PC-3 (cell line): ENCODE data around the gene ZNFX1. TPM values are rescaled to one million over a fixed set of nuclear protein-coding genes. Genes with fewer than 3 reads are reported as not detected.

Source experiments
- ATAC-seq: fragments of 200-7000 bp; cut with Tn5 transposase; 2 replicates; pipeline ENCODE4 v1.9.1; 2020; ENCODE audit warnings: mild to moderate bottlenecking, moderate library complexity
- BruUV-seq: library from RNA; stranded (reverse); fragments of 400-500 nt; replicated peaks from 2 replicates; lab custom pipeline; 2021; lab: Mats Ljungman, UMichigan
- CTCF ChIA-PET: fragments of 300-600 bp; sonication (Branson Sonifier 250); formaldehyde crosslinking; loops from one replicate; lab custom pipeline; 2022; ENCODE audit warnings: antibody characterized with exemption; lab: Charles Lee
- POLR2A ChIA-PET: fragments of 300-600 bp; sonication (Branson Sonifier 250); formaldehyde crosslinking; loops from one replicate; lab custom pipeline; 2022; ENCODE audit warnings: antibody characterized with exemption; ENCODE audit not compliant: unreplicated experiment; lab: Charles Lee
- DNase-seq: peaks from one replicate; pipeline ENCODE4 v3.0.0-alpha.2; 2015
- H2AFZ ChIP-seq: fragments of 300-600 bp; sonication (generic); 2 replicates; pipeline ENCODE4 v1.6.0; 2016; ENCODE audit warnings: antibody characterized with exemption, low read length
- H3F3A ChIP-seq: fragments of 300-600 bp; sonication (generic); one replicate; pipeline ENCODE4 v1.6.0; 2017; ENCODE audit warnings: antibody characterized with exemption, low read length, control low read depth, mild to moderate bottlenecking; ENCODE audit not compliant: unreplicated experiment
- H3K27ac ChIP-seq: fragments of 300-600 bp; sonication (generic); 2 replicates; pipeline ENCODE4 v1.5.1; 2016; ENCODE audit warnings: mild to moderate bottlenecking, low read length
- H3K27me3 ChIP-seq: fragments of 300-600 bp; sonication (generic); 2 replicates; pipeline ENCODE4 v1.6.1; 2016; ENCODE audit warnings: low read length, mixed read lengths
- H3K36me3 ChIP-seq: fragments of 300-600 bp; sonication (generic); 2 replicates; pipeline ENCODE4 v1.6.1; 2016; ENCODE audit warnings: low read depth, mixed run types, low read length, mixed read lengths
- H3K4me1 ChIP-seq: fragments of 300-600 bp; sonication (generic); 2 replicates; pipeline ENCODE4 v1.5.1; 2016; ENCODE audit warnings: low read length; ENCODE audit not compliant: insufficient read depth
- H3K4me2 ChIP-seq: fragments of 300-600 bp; sonication (generic); 2 replicates; pipeline ENCODE4 v1.6.0; 2016; ENCODE audit warnings: low read length
- H3K4me3 ChIP-seq: fragments of 300-600 bp; sonication (generic); 2 replicates; pipeline ENCODE4 v1.5.1; 2016; ENCODE audit warnings: mild to moderate bottlenecking, low read length, mixed read lengths
- H3K79me2 ChIP-seq: fragments of 300-600 bp; sonication (generic); 2 replicates; pipeline ENCODE4 v1.6.1; 2017; ENCODE audit warnings: low read length, mixed read lengths
- H3K9ac ChIP-seq: fragments of 300-600 bp; sonication (generic); 2 replicates; pipeline ENCODE4 v1.6.0; 2016; ENCODE audit warnings: mild to moderate bottlenecking, low read length
- H3K9me2 ChIP-seq: fragments of 300-600 bp; sonication (generic); replicated peaks from 2 replicates; pipeline ENCODE4 v1.6.1; 2016; ENCODE audit warnings: mixed run types, low read length, mixed read lengths
- H3K9me3 ChIP-seq: fragments of 300-600 bp; sonication (generic); 2 replicates; pipeline ENCODE4 v1.6.1; 2016; ENCODE audit warnings: low read length, mixed read lengths
- H4K20me1 ChIP-seq: fragments of 300-600 bp; sonication (generic); 2 replicates; pipeline ENCODE4 v1.6.1; 2016; ENCODE audit warnings: low read length, mixed read lengths
- EZH2 ChIP-seq: fragments of 300-600 bp; sonication (generic); IDR thresholded peaks from one replicate; pipeline ENCODE4 v1.6.1; 2017; ENCODE audit warnings: antibody characterized with exemption, mild to moderate bottlenecking, low read length; ENCODE audit not compliant: unreplicated experiment
- EZH2phosphoT487 ChIP-seq: fragments of 300-600 bp; sonication (generic); IDR thresholded peaks from 2 replicates; pipeline ENCODE4 v1.6.1; 2018; ENCODE audit warnings: mild to moderate bottlenecking, antibody characterized with exemption, low read length, borderline replicate concordance
- intact Hi-C: fragments of 100-400 bp; cut with micrococcal nuclease; formaldehyde crosslinking; loops from 2 replicates; pipeline ENCODE4 v1.9.0; 2023
- total RNA-seq: library from RNA; depleted of rRNA; stranded (reverse); fragments of >200 nt; gene quantifications from 2 replicates; pipeline ENCODE4 v1.2.3, GENCODE V29; 2014
- TF ChIP-seq, protein P1 (sequence below): fragments of 300-600 bp; sonication (generic); conservative IDR thresholded peaks from 2 replicates; pipeline ENCODE4 v1.5.1; 2017; ENCODE audit warnings: antibody characterized with exemption, low read depth, mild to moderate bottlenecking, low read length

The ZNFX1 gene
- total RNA-seq, 1 experiment from 2014 or later: 18.8 TPM

GRCh38 chr20:49276161-49276960 is 1.5 kb downstream of the ZNFX1 start:
- Histone ChIP-seq H3F3A (peaks cover 20% of the 10 kb centered on the region), H3K27ac (peak overlapping the region; percentile 34), H3K4me2 (peak overlapping the region; percentile 89), H3K27me3 (no peaks in the 10 kb centered on the region), H3K9me2 (no peaks in the 10 kb centered on the region), H3K36me3 (peaks cover 46% of the 10 kb centered on the region), H3K4me3 (peak overlapping the region; percentile 89), H3K79me2 (peaks cover 71% of the 10 kb centered on the region), H4K20me1 (peaks cover 28% of the 10 kb centered on the region), H3K9ac (peak overlapping the region; percentile 96), H3K9me3 (peaks cover 15% of the 10 kb centered on the region), H2AFZ (peak overlapping the region; percentile 17; the same call in 1 of the 2 replicates), H3K4me1 (peaks cover 36% of the 10 kb centered on the region)
- intact Hi-C loops: loop anchor here (5.0 kb wide), 1 partner anchor 46 kb away; no protein-coding TSS in a partner anchor
- TSS peak; percentile 57 for BruUV-seq
- ChIA-PET POLR2A (interaction anchor here (1.6 kb wide), 1 partner anchor 16 kb away, joined by 5 read pairs; no protein-coding TSS in a partner anchor), CTCF (interaction anchor here (1.0 to 1.4 kb wide), 3 partner anchors 30 to 47 kb away, joined by 4 to 6 read pairs (median 5); no protein-coding TSS in a partner anchor)
- ATAC-seq (0 out of 2 replicates have a peak, but pooled peaks have one; percentile 1), DNase-seq (peak; percentile 75)
- TF ChIP-seq, protein P1, sequence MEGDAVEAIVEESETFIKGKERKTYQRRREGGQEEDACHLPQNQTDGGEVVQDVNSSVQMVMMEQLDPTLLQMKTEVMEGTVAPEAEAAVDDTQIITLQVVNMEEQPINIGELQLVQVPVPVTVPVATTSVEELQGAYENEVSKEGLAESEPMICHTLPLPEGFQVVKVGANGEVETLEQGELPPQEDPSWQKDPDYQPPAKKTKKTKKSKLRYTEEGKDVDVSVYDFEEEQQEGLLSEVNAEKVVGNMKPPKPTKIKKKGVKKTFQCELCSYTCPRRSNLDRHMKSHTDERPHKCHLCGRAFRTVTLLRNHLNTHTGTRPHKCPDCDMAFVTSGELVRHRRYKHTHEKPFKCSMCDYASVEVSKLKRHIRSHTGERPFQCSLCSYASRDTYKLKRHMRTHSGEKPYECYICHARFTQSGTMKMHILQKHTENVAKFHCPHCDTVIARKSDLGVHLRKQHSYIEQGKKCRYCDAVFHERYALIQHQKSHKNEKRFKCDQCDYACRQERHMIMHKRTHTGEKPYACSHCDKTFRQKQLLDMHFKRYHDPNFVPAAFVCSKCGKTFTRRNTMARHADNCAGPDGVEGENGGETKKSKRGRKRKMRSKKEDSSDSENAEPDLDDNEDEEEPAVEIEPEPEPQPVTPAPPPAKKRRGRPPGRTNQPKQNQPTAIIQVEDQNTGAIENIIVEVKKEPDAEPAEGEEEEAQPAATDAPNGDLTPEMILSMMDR: no peak
- TF ChIP-seq EZH2: no peak
- no peak for TF ChIP-seq EZH2phosphoT487

- peaks cover 71% of the 10 kb centered on the region for H3K79me2 ChIP-seq
- H3F3A ChIP-seq: peaks cover 13% of the 10 kb centered on the region
- no peak overlapping the region for H2AFZ ChIP-seq
- H3K4me1 ChIP-seq: peaks cover 28% of the 10 kb centered on the region
- DNase-seq: peak; percentile 75
- H3K36me3 ChIP-seq: peaks cover 46% of the 10 kb centered on the region
- ATAC-seq: no peak
- no peak overlapping the region; the same call in 1 of the 2 replicates for H3K27ac ChIP-seq
- no TSS peak for BruUV-seq
- ChIA-PET POLR2A (interaction anchor here (1.6 kb wide), 1 partner anchor 16 kb away, joined by 5 read pairs; no protein-coding TSS in a partner anchor), CTCF (interaction anchor here (1.0 to 1.4 kb wide), 3 partner anchors 29 to 48 kb away, joined by 4 to 6 read pairs (median 5); no protein-coding TSS in a partner anchor)
- H3K4me2 ChIP-seq: peak overlapping the region; percentile 89
- peaks cover 20% of the 10 kb centered on the region for H4K20me1 ChIP-seq
- peak overlapping the region; percentile 89; the same call in 1 of the 2 replicates for H3K4me3 ChIP-seq
- no peaks in the 10 kb centered on the region for H3K9me2 ChIP-seq
- intact Hi-C loops: loop anchor here (5.0 kb wide), 1 partner anchor 47 kb away; no protein-coding TSS in a partner anchor
- no peaks in the 10 kb centered on the region for H3K27me3 ChIP-seq
- H3K9ac ChIP-seq: no peak overlapping the region
- peaks cover 8% of the 10 kb centered on the region; the same call in 1 of the 2 replicates for H3K9me3 ChIP-seq
- TF ChIP-seq, protein P1: no peak
- TF ChIP-seq EZH2phosphoT487 (no peak), EZH2 (no peak)
Measured at GRCh38 chr20:49275636-49276035, 2.2 kb downstream of the ZNFX1 start.
